ENCODE data around the gene SMCHD1.

SMCHD1 gene

GRCh38 chr18:2686349-2686968 is 30.9 kb downstream of the SMCHD1 start:
- Histone ChIP-seq H3K4me3 (ENCODE audit: low read depth in 1 of 2, low read length in 2 of 2) (no peak overlapping the region), H3K4me1 (ENCODE audit: insufficient read depth, low read length) (no peaks in the 10 kb centered on the region), H3K27ac (ENCODE audit: low read length) (no peak overlapping the region), H2AFZ (ENCODE audit: low read depth, low read length) (no peak overlapping the region), H3K4me2 (ENCODE audit: insufficient read depth, low read length) (no peak overlapping the region), H3K36me3 (ENCODE audit: insufficient read depth, low read length) (peaks cover 94% of the 10 kb centered on the region), H4K20me1 (ENCODE audit: insufficient read depth, low read length) (peaks cover 13% of the 10 kb centered on the region; the same call in 1 of the 2 replicates), H3K9me3 (ENCODE audit: insufficient read depth, low read length, severe bottlenecking) (no peaks in the 10 kb centered on the region), H3K27me3 (ENCODE audit: insufficient read depth, low read length, poor library complexity) (no peaks in the 10 kb centered on the region), H3K79me2 (ENCODE audit: insufficient read depth, low read length) (peaks cover 88% of the 10 kb centered on the region), H3K9ac (ENCODE audit: low read depth, low read length) (no peak overlapping the region)
- TF ChIP-seq EZH2 (IDR thresholded peaks at IDR 0.05; ENCODE audit: borderline replicate concordance, low read depth, low read length, severe bottlenecking) = no peak
- TF ChIP-seq, protein P1, sequence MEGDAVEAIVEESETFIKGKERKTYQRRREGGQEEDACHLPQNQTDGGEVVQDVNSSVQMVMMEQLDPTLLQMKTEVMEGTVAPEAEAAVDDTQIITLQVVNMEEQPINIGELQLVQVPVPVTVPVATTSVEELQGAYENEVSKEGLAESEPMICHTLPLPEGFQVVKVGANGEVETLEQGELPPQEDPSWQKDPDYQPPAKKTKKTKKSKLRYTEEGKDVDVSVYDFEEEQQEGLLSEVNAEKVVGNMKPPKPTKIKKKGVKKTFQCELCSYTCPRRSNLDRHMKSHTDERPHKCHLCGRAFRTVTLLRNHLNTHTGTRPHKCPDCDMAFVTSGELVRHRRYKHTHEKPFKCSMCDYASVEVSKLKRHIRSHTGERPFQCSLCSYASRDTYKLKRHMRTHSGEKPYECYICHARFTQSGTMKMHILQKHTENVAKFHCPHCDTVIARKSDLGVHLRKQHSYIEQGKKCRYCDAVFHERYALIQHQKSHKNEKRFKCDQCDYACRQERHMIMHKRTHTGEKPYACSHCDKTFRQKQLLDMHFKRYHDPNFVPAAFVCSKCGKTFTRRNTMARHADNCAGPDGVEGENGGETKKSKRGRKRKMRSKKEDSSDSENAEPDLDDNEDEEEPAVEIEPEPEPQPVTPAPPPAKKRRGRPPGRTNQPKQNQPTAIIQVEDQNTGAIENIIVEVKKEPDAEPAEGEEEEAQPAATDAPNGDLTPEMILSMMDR (IDR thresholded peaks at IDR 0.05; ENCODE audit: borderline replicate concordance, extremely low read depth, low read length, poor library complexity, severe bottlenecking) = no peak
- DNase-seq (no peak), ATAC-seq (ENCODE audit: insufficient read depth, low read depth) (no peak)

DNA sequence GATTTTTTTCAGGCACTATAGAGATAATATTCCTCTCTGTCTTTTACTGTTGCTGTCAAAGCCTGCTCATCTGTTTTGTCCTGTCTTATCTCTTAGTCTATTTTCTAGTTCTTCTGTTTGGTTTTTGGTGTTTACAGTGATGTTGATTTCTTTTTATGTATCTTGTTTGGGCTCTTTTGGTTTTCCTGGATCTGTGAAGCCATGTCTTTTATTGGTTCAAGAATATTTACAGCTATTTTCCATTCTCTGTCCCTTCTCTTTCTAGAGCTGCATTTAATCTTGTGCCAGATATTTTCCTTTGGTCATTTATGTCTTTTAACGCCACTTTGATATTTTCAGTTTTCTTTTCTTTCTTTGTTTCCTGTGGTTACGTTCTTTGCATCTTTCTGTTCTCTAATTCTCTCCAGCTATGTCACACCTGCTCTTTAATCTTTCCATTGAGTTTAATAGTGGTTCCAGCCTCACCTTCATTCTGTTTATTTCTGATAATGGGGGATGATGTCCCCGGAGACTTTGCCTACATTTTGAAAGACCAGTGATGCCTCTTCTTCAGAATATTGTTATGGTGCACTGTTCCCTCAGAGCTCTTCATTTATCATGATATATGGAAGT is 32.0 kb downstream of the SMCHD1 start:
- Histone ChIP-seq H3K79me2 (ENCODE audit: insufficient read depth, low read length) (peaks cover 88% of the 10 kb centered on the region), H3K36me3 (ENCODE audit: insufficient read depth, low read length) (peaks cover 96% of the 10 kb centered on the region)
- no peak for ATAC-seq (ENCODE audit: insufficient read depth, low read depth)

GRCh38 chr18:2692508-2692907 is 37.0 kb downstream of the SMCHD1 start:
- no peak overlapping the region for H3K4me3 ChIP-seq (ENCODE audit: low read depth in 1 of 2, low read length in 2 of 2)
- H2AFZ ChIP-seq (ENCODE audit: low read depth, low read length) = no peak overlapping the region
- H3K9me3 ChIP-seq (ENCODE audit: insufficient read depth, low read length, severe bottlenecking) = no peaks in the 10 kb centered on the region
- H3K4me1 ChIP-seq (ENCODE audit: insufficient read depth, low read length) = no peaks in the 10 kb centered on the region
- no peak overlapping the region for H3K27ac ChIP-seq (ENCODE audit: low read length)
- no peak for DNase-seq
- no peak for ATAC-seq (ENCODE audit: insufficient read depth, low read depth)
- no peak overlapping the region for H3K9ac ChIP-seq (ENCODE audit: low read depth, low read length)
- H4K20me1 ChIP-seq (ENCODE audit: insufficient read depth, low read length) = peaks cover 21% of the 10 kb centered on the region; the same call in 1 of the 2 replicates
- peaks cover 97% of the 10 kb centered on the region for H3K36me3 ChIP-seq (ENCODE audit: insufficient read depth, low read length)
- H3K79me2 ChIP-seq (ENCODE audit: insufficient read depth, low read length) = peaks cover 65% of the 10 kb centered on the region
- no peak overlapping the region for H3K4me2 ChIP-seq (ENCODE audit: insufficient read depth, low read length)
- TF ChIP-seq EZH2 (IDR thresholded peaks at IDR 0.05; ENCODE audit: borderline replicate concordance, low read depth, low read length, severe bottlenecking) = no peak
- TF ChIP-seq, protein P1 (IDR thresholded peaks at IDR 0.05; ENCODE audit: borderline replicate concordance, extremely low read depth, low read length, poor library complexity, severe bottlenecking) = no peak
- no peaks in the 10 kb centered on the region for H3K27me3 ChIP-seq (ENCODE audit: insufficient read depth, low read length, poor library complexity)

More for the DNA sequence above, 32.0 kb downstream of the SMCHD1 start:
- H3K27me3 ChIP-seq (ENCODE audit: insufficient read depth, low read length, poor library complexity) = no peaks in the 10 kb centered on the region
- no peak overlapping the region for H3K4me3 ChIP-seq (ENCODE audit: low read depth in 1 of 2, low read length in 2 of 2)
- H3K9ac ChIP-seq (ENCODE audit: low read depth, low read length) = no peak overlapping the region
- H3K4me2 ChIP-seq (ENCODE audit: insufficient read depth, low read length) = no peak overlapping the region
- no peak overlapping the region for H3K27ac ChIP-seq (ENCODE audit: low read length)
- H3K4me1 ChIP-seq (ENCODE audit: insufficient read depth, low read length) = no peaks in the 10 kb centered on the region
- H3K9me3 ChIP-seq (ENCODE audit: insufficient read depth, low read length, severe bottlenecking) = no peaks in the 10 kb centered on the region
- DNase-seq = no peak
- no peak for TF ChIP-seq EZH2 (IDR thresholded peaks at IDR 0.05; ENCODE audit: borderline replicate concordance, low read depth, low read length, severe bottlenecking)
- TF ChIP-seq, protein P1 (IDR thresholded peaks at IDR 0.05; ENCODE audit: borderline replicate concordance, extremely low read depth, low read length, poor library complexity, severe bottlenecking) = no peak
- H2AFZ ChIP-seq (ENCODE audit: low read depth, low read length) = no peak overlapping the region
- H4K20me1 ChIP-seq (ENCODE audit: insufficient read depth, low read length) = peaks cover 19% of the 10 kb centered on the region; the same call in 1 of the 2 replicates

All from DND-41 (cell line).